Activated CD4-positive, CD25-positive, alpha-beta regulatory T cell treated with anti-CD3 and anti-CD28 coated beads, Interleukin-2, amount 50 U/mL, for 72 hours (primary cell): ENCODE data around the gene CNPY1.

ENCODE experiments used
- DNase-seq: peaks from one replicate; pipeline ENCODE4 v3.0.0; 2021

The CNPY1 gene

GRCh38 chr7:155509725-155510551 lies 36.4 kb downstream of the CNPY1 start:
- DNase-seq = no peak

- DNase-seq = no peak
These were observed 37.0 kb downstream of the CNPY1 start for GRCh38 chr7:155509359-155509724.

GRCh38 chr7:155508376-155509358 lies 37.7 kb downstream of the CNPY1 start:
- DNase-seq = no peak

- DNase-seq = no peak
These were observed 38.8 kb downstream of the CNPY1 start for GRCh38 chr7:155507576-155507975.

DNA sequence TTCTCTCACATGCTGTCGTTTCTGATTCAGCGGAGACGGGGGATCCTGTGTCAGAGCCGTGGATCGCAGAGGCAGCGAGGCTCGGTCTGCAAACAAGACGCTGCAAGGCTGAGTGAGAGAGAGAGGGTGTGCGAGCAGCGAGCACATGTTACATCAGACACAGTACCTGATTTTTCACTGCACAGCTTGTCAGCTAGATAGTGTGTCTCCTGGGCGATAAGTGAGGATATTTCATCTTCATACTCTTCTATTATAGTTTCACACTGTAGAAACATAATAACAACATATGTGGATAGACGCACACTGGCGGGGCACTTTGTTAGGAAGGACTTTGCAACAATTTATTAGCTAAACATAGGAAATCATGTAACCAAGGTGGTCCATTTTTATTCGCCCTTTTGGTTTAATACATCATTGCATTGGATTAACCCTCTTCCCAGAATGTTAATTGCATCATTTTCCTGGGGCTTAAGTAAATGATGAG lies 39.5 kb downstream of the CNPY1 start:
- no peak for DNase-seq

- no peak for DNase-seq
These were observed 41.0 kb downstream of the CNPY1 start for GRCh38 chr7:155505422-155505793.

DNA sequence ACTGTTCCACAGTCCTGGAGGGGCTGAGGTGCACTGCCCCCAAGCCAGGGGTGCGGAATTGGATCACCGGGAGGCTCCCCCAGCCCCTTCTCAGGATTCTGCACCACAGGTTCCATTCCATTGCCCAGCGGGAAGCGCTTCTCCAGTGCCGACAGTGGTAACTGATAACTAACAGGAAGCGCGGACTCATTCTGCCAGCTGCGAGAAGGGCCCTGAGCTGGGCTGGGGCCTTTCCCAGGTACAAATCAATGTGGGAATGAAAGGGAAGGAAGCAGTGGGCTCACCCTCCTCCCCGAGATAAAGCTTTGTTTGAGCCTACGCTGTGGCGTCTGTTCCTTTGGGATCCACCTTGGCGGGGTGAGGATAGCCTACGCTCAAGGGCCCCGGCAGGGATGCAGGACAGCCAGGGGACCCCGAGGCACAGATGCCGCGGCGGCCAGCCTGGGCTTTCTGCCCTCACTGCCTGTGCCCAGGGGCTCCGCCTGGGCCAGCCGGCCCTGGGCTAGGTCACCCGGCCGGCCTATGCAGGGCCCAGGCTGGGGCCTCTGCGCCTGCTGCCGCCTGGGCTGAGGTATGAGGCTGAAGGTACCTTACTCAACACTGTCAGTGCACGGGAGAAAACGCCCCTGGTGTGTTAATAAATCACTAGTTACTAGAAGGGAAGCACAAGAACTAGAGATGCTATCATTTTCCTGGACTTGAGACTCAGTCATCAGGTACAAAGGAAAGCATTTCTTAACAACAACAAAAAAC lies 49.0 kb downstream of the CNPY1 start:
- DNase-seq = no peak

DNA sequence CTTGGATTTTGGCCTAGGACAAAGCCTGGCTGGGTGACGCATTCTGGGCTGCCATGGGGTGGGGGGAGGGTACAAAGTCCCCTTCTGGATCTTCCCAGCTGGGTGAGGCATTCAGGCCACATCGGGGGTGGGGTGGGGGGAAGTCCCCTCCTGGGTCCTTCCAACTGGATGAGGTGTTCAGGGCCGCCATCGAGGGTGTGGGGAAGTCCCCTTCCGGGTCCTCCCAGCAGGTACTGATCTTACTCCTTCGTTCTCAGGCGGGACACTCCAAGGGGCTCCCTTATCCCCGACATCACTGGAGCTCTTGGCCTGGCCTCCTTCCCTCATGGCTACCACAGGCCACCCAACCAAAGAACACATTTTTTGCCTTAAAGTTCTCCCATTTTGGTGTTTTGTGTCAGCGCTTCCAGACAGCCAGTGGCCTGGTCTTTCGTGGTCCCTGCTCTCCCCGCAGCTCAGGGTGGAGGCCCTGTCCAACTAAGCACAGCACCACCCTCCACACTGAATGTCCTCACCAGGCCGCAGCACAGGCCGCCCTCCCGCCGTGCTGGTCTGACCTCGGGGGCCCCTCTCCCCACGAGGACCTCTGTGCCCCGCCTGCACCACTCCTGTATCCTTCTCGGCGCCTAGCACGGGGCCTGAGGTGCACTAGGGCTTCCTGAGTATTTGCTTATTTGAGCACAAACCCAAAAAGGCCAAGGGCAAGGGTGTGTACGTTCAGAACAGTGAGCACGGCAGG lies 49.9 kb downstream of the CNPY1 start:
- no peak for DNase-seq

DNA sequence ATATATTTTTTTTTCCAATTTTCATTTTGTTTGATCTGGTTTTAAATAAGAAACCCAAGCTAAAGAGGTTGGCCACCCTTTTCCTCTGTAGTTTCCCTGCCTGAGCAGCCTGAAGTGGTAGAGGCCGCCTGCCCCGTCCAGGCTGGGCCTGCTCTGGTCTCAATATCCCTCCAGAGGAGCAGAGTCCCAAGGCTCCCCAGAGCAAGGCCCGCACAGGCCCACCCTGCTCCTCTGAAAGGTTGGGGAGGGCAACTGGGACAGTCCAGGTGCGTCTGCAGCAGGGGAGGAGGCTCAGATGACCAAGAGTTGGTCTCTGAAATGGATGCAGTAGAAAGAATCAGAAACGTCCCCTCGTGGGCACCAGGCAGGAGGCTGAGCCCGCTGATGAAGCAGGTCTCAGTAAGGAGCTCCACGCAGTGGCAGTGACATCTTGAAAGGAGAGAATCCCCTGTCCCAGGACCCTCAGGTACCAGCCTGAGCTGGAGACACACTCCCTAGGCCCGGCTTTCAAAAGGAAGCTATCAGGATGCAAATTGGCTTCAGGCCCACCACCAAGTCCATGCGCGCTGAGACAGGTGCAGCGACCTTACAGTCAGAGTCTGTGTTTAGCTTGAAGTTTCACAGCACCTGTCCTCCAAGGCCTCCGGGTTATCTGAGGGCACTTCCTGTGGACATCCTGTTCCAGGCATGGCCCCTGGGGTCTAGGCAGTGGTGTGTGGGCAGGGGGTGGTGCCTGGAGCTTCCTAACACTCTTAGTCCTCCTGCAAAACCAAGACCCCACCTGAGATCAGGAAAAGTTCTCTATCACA lies 50.7 kb downstream of the CNPY1 start:
- DNase-seq = no peak

GRCh38 chr7:155494551-155494950 lies 51.8 kb downstream of the CNPY1 start:
- DNase-seq = no peak

- DNase-seq = no peak
These were observed 52.4 kb downstream of the CNPY1 start for GRCh38 chr7:155493744-155494538.

DNA sequence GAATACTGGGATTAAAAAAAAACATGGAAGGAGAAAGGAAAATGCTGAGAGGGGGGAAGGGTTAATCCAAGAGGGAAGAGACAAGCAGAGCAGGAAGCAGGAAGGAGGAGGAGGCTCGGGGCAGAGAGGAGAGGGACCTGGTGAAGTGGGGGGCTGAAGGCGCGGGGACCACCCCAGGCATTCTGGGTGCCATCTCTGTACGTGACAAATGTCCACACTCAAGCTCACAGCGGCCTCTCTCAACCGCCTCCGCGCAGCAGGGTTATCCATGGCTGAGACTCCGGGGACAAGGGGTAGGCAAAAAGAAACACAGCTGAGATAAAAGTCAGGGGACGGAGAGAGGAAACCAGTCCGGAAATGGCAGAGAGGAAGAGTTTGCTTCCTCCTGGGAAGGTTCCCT lies 54.5 kb downstream of the CNPY1 start:
- no peak for DNase-seq

GRCh38 chr7:155490697-155491628 lies 55.4 kb downstream of the CNPY1 start:
- peak; percentile 53 for DNase-seq

- no peak for DNase-seq
These were observed 56.3 kb downstream of the CNPY1 start for GRCh38 chr7:155489862-155490696.

- DNase-seq = no peak
These were observed 57.1 kb downstream of the CNPY1 start for GRCh38 chr7:155489158-155489840.

DNA sequence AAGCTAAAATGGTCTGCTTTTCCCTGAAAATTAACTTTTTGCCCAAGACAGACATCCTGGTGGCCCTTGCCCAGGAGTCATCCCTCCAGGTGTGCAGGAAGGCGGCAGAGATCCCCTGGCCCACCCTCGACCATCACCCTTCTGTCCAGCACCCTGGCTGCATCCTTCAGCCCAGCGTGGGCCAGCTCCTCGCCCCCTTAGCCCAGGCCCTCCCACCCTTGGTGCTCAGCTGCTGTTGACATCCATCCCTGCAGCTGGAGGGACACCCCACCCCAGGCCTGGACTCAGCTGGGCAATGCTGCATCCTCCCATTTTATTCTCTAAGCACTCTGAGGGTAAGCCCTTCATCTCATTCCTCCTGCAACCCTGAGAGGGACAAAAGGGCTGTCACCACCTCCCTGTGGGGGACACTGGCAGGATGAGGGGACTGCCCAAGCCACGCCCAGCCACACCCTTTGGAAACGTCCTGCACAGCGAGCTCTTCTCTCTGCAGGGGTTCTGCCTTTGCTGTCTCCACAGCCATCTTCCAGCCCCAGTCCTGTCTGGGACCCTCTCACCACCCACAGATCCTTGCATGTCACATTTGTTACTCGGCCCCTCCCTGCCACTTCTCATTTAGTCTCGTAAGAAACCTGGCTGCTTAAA lies 57.8 kb downstream of the CNPY1 start:
- no peak for DNase-seq
